Peyer's patch (tissue), 4 donors: Measurements from ENCODE around the gene LMX1B.

ENCODE experiments used
- POLR2A ChIP-seq, 2 donors: fragments of 450-650 bp; IDR thresholded peaks; one replicate each; pipeline ENCODE4 v1.5.1; 2017; ENCODE audit warnings: antibody characterized with exemption in 2 of 2, mild to moderate bottlenecking in 2 of 2, moderate library complexity in 2 of 2
- TF ChIP-seq, protein P1 (sequence below), 6 experiments: fragments of 450-650 bp in 4 of 6; fragments of 200-600 bp in 2 of 6; sonication (generic) in 1 of 6; IDR thresholded peaks; one replicate each; pipeline ENCODE4 v1.5.1; 2017 to 2019; ENCODE audit warnings: antibody characterized with exemption in 6 of 6, mild to moderate bottlenecking in 3 of 6, moderate library complexity in 1 of 6

- TF ChIP-seq, protein P1, sequence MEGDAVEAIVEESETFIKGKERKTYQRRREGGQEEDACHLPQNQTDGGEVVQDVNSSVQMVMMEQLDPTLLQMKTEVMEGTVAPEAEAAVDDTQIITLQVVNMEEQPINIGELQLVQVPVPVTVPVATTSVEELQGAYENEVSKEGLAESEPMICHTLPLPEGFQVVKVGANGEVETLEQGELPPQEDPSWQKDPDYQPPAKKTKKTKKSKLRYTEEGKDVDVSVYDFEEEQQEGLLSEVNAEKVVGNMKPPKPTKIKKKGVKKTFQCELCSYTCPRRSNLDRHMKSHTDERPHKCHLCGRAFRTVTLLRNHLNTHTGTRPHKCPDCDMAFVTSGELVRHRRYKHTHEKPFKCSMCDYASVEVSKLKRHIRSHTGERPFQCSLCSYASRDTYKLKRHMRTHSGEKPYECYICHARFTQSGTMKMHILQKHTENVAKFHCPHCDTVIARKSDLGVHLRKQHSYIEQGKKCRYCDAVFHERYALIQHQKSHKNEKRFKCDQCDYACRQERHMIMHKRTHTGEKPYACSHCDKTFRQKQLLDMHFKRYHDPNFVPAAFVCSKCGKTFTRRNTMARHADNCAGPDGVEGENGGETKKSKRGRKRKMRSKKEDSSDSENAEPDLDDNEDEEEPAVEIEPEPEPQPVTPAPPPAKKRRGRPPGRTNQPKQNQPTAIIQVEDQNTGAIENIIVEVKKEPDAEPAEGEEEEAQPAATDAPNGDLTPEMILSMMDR (IDR thresholded peaks at IDR 0.05), result no peak
- no peak for TF ChIP-seq POLR2A (IDR thresholded peaks at IDR 0.05)
These were observed 23.5 kb downstream of the LMX1B start for GRCh38 chr9:126636983-126637798.
